GM15510 (cell line): ENCODE data around the gene ABHD6.

Experiments
- POLR2A ChIP-seq: IDR thresholded peaks from 3 replicates; pipeline ENCODE4 v1.6.1; 2011; ENCODE audit warnings: borderline replicate concordance; ENCODE audit not compliant: insufficient read length; ENCODE audit errors: extremely low read depth

ABHD6 gene

GRCh38 chr3:58203541-58203940, 34.1 kb upstream of the ABHD6 start:
- TF ChIP-seq POLR2A, result no peak

GRCh38 chr3:58204720-58205119, 32.9 kb upstream of the ABHD6 start:
- TF ChIP-seq POLR2A, result no peak

- no peak for TF ChIP-seq POLR2A
These were observed 31.6 kb upstream of the ABHD6 start for GRCh38 chr3:58205981-58206380.

GRCh38 chr3:58206406-58207011, 31.1 kb upstream of the ABHD6 start:
- no peak for TF ChIP-seq POLR2A

GRCh38 chr3:58207954-58208353, 29.6 kb upstream of the ABHD6 start:
- no peak for TF ChIP-seq POLR2A

GRCh38 chr3:58209933-58210332, 27.7 kb upstream of the ABHD6 start:
- no peak for TF ChIP-seq POLR2A

GRCh38 chr3:58210761-58211460, 26.7 kb upstream of the ABHD6 start, which contains the start of gene DNASE1L3:
Gene DNASE1L3 (minus strand): TSS chr3:58210972. CDS start chr3:58210906, 66 bp downstream.
- no peak for TF ChIP-seq POLR2A

GRCh38 chr3:58214484-58215316, 22.9 kb upstream of the ABHD6 start:
- TF ChIP-seq POLR2A, result no peak

GRCh38 chr3:58215317-58216025, 22.1 kb upstream of the ABHD6 start:
- TF ChIP-seq POLR2A, result no peak

GRCh38 chr3:58216496-58217195, 20.9 kb upstream of the ABHD6 start:
- no peak for TF ChIP-seq POLR2A

GRCh38 chr3:58217209-58217811, 20.3 kb upstream of the ABHD6 start:
- TF ChIP-seq POLR2A, result no peak

GRCh38 chr3:58218904-58219303, 18.7 kb upstream of the ABHD6 start:
- no peak for TF ChIP-seq POLR2A

GRCh38 chr3:58222161-58222724, 15.3 kb upstream of the ABHD6 start:
- no peak for TF ChIP-seq POLR2A

GRCh38 chr3:58223855-58224254, 13.7 kb upstream of the ABHD6 start:
- TF ChIP-seq POLR2A, result no peak

GRCh38 chr3:58230876-58231552, 6.6 kb upstream of the ABHD6 start:
- no peak for TF ChIP-seq POLR2A
